Measurements from ENCODE around the gene C16orf54.

DNA sequence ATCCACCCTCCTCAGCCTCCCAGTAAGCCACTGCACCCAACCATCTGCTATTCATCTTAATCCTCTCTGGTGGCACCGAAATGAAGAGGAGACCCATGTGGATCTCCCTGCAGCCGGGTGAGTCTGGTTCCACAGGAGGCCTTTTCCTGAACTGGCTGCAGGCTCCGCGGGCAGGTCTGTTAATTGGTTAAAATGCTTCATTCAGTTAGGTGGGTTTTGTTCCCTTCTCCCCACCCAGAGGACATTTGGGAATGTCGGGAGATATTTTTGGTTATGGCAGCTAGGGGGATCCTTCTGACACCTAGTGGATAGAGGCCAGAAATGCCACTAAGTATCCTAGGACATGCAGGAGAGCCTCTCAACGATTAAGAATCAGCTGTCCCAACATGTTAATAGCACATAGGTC is 16.7 kb downstream of the C16orf54 start:
- no peak for TF ChIP-seq POLR2A (IDR thresholded peaks at IDR 0.05)
- TF ChIP-seq, protein P1, sequence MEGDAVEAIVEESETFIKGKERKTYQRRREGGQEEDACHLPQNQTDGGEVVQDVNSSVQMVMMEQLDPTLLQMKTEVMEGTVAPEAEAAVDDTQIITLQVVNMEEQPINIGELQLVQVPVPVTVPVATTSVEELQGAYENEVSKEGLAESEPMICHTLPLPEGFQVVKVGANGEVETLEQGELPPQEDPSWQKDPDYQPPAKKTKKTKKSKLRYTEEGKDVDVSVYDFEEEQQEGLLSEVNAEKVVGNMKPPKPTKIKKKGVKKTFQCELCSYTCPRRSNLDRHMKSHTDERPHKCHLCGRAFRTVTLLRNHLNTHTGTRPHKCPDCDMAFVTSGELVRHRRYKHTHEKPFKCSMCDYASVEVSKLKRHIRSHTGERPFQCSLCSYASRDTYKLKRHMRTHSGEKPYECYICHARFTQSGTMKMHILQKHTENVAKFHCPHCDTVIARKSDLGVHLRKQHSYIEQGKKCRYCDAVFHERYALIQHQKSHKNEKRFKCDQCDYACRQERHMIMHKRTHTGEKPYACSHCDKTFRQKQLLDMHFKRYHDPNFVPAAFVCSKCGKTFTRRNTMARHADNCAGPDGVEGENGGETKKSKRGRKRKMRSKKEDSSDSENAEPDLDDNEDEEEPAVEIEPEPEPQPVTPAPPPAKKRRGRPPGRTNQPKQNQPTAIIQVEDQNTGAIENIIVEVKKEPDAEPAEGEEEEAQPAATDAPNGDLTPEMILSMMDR (IDR thresholded peaks at IDR 0.05): peak; percentile 33 to 54 (median 40)
